HG03108 (cell line): ENCODE data around the gene CTCF.
"Not testable (repeated sequence)": the region's sequence is repeated elsewhere in the genome, so short reads cannot be mapped to it uniquely, and the experiment has no call there.

Source experiments
- ATAC-seq: cut with Tn5 transposase; IDR thresholded peaks from one replicate; pipeline ENCODE4 v1.9.1; 2021; ENCODE audit warnings: moderate library complexity; ENCODE audit not compliant: unreplicated experiment

Gene CTCF

GRCh38 chr16:67562526-67562917 is at the start of gene CTCF:
TSS of gene CTCF (plus strand) at chr16:67562526. CDS start at chr16:67610833, 48,307 bp downstream.
- ATAC-seq = peak; percentile 42

- not testable (repeated sequence) for ATAC-seq
These were observed 48.4 kb upstream of the CTCF start for GRCh38 chr16:67513892-67514291.

GRCh38 chr16:67514382-67514828 is 47.9 kb upstream of the CTCF start:
- peak; percentile 34 for ATAC-seq

- ATAC-seq = no peak
These were observed 45.8 kb upstream of the CTCF start for GRCh38 chr16:67516296-67517154.

GRCh38 chr16:67517155-67517445 is 45.2 kb upstream of the CTCF start:
- ATAC-seq = no peak

- peak; percentile 44 for ATAC-seq
These were observed 44.5 kb upstream of the CTCF start for GRCh38 chr16:67517661-67518423.

GRCh38 chr16:67518676-67519075 is 43.6 kb upstream of the CTCF start:
- no peak for ATAC-seq

- no peak for ATAC-seq
These were observed 43.1 kb upstream of the CTCF start for GRCh38 chr16:67519242-67519641.

- ATAC-seq = peak; percentile 55
These were observed 41.1 kb upstream of the CTCF start for GRCh38 chr16:67521095-67521804.

- no peak for ATAC-seq
These were observed 37.0 kb upstream of the CTCF start for GRCh38 chr16:67525176-67525860.

GRCh38 chr16:67526149-67526791 is 36.1 kb upstream of the CTCF start:
- no peak for ATAC-seq

GRCh38 chr16:67528222-67528869 is 34.0 kb upstream of the CTCF start, which contains the start of gene RIPOR1:
TSS of gene RIPOR1 (plus strand) at chr16:67528829. CDS start at chr16:67538447, 9,618 bp downstream.
- ATAC-seq = no peak

GRCh38 chr16:67528870-67529581 is 33.3 kb upstream of the CTCF start:
- no peak for ATAC-seq

GRCh38 chr16:67529582-67530012 is 32.7 kb upstream of the CTCF start:
- no peak for ATAC-seq

- peak; percentile 43 for ATAC-seq
These were observed 32.0 kb upstream of the CTCF start for GRCh38 chr16:67530013-67530939.

- no peak for ATAC-seq
These were observed 31.1 kb upstream of the CTCF start for GRCh38 chr16:67531247-67531646.

GRCh38 chr16:67533024-67533560 is 29.2 kb upstream of the CTCF start:
- no peak for ATAC-seq

- ATAC-seq = not testable (repeated sequence)
These were observed 28.3 kb upstream of the CTCF start for GRCh38 chr16:67533987-67534386.
